HepG2 (cell line): ENCODE data around the gene TBCCD1. TPM values are rescaled to one million over a fixed set of nuclear protein-coding genes. Genes with fewer than 3 reads are reported as not detected.

Source experiments
- BRF2 ChIP-seq: sonication (generic); formaldehyde crosslinking; IDR thresholded peaks from 2 replicates; pipeline ENCODE4 v1.8.1; 2022; ENCODE audit warnings: mild to moderate bottlenecking, missing genetic modification reagents
- CENPBD1 ChIP-seq: sonication (generic); formaldehyde crosslinking; IDR thresholded peaks from 2 replicates; pipeline ENCODE4 v1.8.0; 2022; ENCODE audit warnings: missing genetic modification reagents, low read depth, mild to moderate bottlenecking, borderline replicate concordance
- CENPX ChIP-seq: sonication (generic); formaldehyde crosslinking; IDR thresholded peaks from 2 replicates; pipeline ENCODE4 v1.9.0; 2021; ENCODE audit warnings: mild to moderate bottlenecking, missing genetic modification reagents, moderate library complexity
- DMTF1 ChIP-seq: sonication (generic); formaldehyde crosslinking; IDR thresholded peaks from 2 replicates; pipeline ENCODE4 v1.4.0; 2020; ENCODE audit warnings: mild to moderate bottlenecking, missing genetic modification reagents
- KIAA2018 ChIP-seq: sonication (generic); formaldehyde crosslinking; IDR thresholded peaks from 2 replicates; pipeline ENCODE4 v1.5.0; 2020; ENCODE audit warnings: mild to moderate bottlenecking, missing genetic modification reagents, borderline replicate concordance
- NPAS2 ChIP-seq: sonication (generic); formaldehyde crosslinking; IDR thresholded peaks from 2 replicates; pipeline ENCODE4 v1.8.0; 2022; ENCODE audit warnings: mild to moderate bottlenecking, missing genetic modification reagents, borderline replicate concordance
- TEAD2 ChIP-seq: sonication (generic); formaldehyde crosslinking; IDR thresholded peaks from 2 replicates; pipeline ENCODE4 v1.9.0; 2021; ENCODE audit warnings: missing genetic modification reagents
- ZNF260 ChIP-seq: sonication (generic); formaldehyde crosslinking; IDR thresholded peaks from 2 replicates; pipeline ENCODE4 v1.4.0; 2020; ENCODE audit warnings: missing genetic modification reagents, low read depth, mild to moderate bottlenecking, borderline replicate concordance
- ZNF773 ChIP-seq: sonication (generic); formaldehyde crosslinking; IDR thresholded peaks from 2 replicates; pipeline ENCODE4 v1.4.0; 2020; ENCODE audit warnings: missing genetic modification reagents, borderline replicate concordance
- ZNF777 ChIP-seq: sonication (generic); formaldehyde crosslinking; IDR thresholded peaks from 2 replicates; pipeline ENCODE4 v1.4.0; 2020; ENCODE audit warnings: missing genetic modification reagents
- ZSCAN12 ChIP-seq: sonication (generic); formaldehyde crosslinking; IDR thresholded peaks from 2 replicates; pipeline ENCODE4 v1.9.0; 2021; ENCODE audit warnings: mild to moderate bottlenecking, missing genetic modification reagents
- polyA plus RNA-seq, 8 experiments: library from polyadenylated mRNA; depleted of rRNA in 3 of 8; stranded (reverse) in 7 of 8; unstranded in 1 of 8; fragments of >200 nt; fragmentation: Illumina TruSeq in 4 of 8; extraction: Trizol in 4 of 8; gene quantifications; 2 replicates each; pipeline versions ENCODE4 v1.2.1 to v1.2.3, GENCODE V29; 2011 to 2016; ENCODE audit warnings: low read depth in 4 of 8, missing spikeins in 1 of 8, mixed read lengths in 1 of 8; ENCODE audit not compliant: insufficient read depth in 1 of 8
- total RNA-seq, 5 experiments: library from RNA; depleted of rRNA; stranded (reverse); fragments of >200 nt; fragmentation: Illumina TruSeq; extraction: Trizol; gene quantifications; 2 replicates each; pipeline ENCODE4 v1.2.3, GENCODE V29; 2016; ENCODE audit warnings: low read depth in 1 of 5

TBCCD1 gene
- total and polyA plus RNA-seq, 2 of the 13 experiments (the other 11 are each of a cell fraction or from before 2014, with no cell fraction given), result 13.6 to 16.2 TPM

GRCh38 chr3:186598108-186598784, 31.1 kb upstream of the TBCCD1 start (continued):
- no peak for TF ChIP-seq CENPBD1 (CRISPR knock-in tag)
- no peak for TF ChIP-seq ZNF773
- no peak for TF ChIP-seq ZNF777
- TF ChIP-seq NPAS2 (CRISPR knock-in tag), result no peak
- no peak for TF ChIP-seq BRF2 (CRISPR knock-in tag)
- TF ChIP-seq TEAD2 (CRISPR knock-in tag), result no peak
- no peak for TF ChIP-seq KIAA2018
- no peak for TF ChIP-seq DMTF1
- no peak for TF ChIP-seq ZNF260 (CRISPR knock-in tag)
- TF ChIP-seq CENPX, result no peak
- TF ChIP-seq ZSCAN12 (CRISPR knock-in tag), result no peak
